LoVo (cell line): ENCODE results near the gene COL1A1.

Source experiments
- DNase-seq: peaks from one replicate; pipeline ENCODE4 v3.0.0-alpha.2; 2016; ENCODE audit warnings: low spot score

The COL1A1 gene

DNA sequence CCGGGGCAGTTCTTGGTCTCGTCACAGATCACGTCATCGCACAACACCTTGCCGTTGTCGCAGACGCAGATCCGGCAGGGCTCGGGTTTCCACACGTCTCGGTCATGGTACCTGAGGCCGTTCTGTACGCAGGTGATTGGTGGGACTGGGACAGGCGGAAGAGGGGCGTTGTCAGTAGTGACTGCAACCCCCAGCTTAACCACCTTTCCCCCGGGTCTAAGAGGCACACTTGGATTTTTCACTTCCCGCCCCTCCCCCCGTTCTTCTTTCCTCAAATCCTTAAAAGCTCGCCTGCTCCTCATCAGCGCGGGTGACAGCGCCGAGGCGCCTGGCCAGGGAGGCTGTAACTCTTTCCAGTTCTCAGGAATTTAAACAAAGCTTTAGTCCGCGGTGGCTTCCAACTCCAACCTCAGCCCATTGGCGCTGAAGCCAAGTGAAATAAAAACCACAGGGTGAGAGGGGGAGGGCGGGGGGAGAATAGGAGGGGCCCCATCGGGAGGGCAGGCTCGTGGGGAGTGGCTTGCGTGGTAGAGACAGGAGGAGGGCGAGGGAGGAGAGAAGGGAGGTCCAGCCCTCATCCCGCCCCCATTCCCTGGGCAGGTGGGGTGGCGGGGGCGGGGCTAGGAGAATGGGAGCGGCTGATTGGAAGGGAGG is 1.5 kb downstream of the COL1A1 start:
- peak; percentile 80 for DNase-seq

DNA sequence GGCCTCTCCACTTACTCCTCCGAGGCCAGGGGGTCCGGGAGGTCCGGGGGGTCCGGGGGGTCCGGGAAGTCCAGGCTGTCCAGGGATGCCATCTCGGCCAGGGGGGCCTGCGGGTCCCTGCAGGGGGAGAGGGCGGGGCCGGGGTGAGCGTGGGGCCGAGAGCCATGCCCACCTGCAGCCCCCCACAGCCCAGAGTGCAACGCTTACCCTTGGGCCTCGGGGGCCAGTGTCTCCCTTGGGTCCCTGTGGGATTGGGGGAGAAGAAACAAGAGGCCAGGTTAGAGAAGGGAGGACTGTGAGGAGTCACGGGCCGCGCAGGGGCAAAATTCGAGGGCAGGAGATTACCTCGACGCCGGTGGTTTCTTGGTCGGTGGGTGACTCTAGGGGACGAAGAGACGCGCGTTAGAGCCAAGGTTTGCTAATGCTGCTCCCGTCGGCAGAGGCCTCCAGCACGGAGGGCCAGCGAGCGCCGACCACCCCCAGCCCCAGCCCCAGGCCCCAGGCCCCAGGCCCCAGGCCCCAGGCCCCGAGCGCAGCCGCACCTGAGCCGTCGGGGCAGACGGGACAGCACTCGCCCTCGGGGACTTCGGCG is 2.1 kb downstream of the COL1A1 start:
- no peak for DNase-seq

DNA sequence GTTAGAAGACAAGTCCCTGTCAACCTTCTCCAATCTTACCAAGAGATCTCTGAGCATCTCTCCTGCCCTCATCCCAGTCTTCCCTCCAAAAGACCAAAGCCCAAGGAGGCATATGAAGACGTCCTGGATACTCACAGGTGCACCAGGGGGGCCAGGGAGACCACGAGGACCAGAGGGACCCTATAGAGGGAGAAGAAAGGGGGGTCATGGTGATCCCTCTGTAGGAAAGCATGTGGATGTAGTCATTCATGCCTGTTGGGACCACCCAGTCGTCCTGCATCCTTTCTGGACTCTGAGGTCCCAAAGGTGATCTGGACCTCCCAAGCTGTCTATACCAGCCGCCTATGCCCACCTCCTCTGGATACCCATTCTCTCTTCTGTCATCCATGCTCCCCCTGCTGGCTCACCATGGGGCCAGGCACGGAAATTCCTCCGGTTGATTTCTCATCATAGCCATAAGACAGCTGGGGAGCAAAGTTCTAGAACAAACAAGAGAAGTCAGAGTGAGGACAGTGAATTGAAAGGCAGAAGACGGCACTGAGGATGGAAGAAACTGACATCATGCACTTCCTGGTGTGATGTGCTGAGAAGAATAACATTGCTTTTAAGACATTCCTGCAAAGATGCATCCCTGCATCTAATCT is 3.3 kb downstream of the COL1A1 start:
- DNase-seq: peak; percentile 20

DNA sequence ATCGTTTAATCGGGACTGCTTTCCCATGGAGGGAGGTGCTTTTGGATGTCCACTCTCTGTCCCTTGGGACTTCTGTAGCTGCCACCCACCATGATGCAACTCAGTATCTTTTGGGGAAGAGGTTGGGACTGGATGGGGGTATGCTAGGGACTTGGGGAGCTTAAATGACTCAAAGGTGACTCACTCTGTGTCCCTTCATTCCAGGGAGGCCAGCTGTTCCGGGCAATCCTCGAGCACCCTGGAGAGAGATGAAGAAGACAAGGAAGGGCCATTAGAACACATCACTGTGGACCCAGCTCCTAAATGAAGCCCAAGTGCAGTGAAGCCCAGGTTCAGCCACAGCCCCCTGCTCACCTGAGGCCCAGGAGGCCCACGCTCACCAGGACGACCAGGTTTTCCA is 4.6 kb downstream of the COL1A1 start:
- no peak for DNase-seq

DNA sequence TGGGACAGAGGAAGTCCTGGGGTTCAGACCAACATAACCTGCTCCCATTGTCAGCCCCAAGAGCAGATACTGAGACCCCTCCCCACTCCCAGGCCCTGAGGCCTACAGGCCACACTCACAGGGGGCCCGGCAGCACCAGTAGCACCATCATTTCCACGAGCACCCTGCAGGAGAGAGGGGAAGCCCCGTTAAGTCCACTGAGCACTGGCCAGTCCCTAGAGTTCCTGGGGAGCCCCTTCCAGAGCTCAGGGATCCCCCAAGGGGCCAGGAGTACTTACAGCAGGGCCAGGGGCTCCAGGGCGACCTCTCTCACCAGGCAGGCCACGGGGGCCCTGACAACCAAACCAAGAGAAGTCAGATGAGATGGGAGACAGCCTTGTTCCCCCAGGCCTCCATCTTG is 5.4 kb downstream of the COL1A1 start:
- DNase-seq: no peak

DNA sequence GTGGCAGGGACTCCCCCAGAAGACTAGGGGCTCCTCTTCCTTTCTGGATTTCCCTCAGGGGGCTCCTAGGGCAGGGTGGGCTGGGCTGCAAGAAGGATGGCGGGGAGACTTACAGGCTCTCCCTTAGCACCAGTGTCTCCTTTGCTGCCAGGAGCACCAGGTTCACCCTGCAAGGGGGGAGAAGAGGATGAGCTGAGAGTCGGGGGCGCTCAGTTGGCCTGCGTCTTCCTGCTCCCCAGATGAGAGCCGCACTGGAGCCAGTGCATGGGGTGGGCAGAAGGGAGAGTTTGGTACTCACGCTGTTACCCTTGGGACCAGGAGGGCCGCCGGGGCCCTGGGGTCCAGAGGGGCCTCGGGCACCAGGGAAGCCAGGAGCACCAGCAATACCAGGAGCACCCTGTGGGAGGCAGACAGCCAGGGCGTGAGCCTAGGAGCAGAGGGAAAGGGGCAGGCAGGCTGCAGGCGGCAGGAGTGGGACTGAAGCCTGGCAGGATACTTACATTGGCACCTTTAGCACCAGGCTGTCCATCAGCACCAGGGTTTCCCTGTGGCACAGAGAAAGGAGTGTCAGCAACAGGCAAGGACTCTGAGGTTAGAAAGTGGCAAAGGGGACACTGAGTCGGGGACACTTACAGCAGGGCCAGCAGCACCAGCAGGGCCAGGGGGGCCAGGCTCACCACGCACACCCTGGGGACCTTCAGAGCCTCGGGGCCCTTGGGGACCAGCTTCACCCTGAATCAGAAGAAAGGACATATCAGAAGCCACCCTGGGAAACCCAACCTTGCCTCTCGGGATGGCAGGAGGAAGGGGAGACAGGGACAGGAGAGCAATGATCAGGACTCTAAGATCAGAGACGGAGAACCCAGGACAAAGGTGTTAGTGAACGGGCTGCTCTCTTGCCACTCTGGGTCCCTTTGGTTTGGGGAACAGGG is 6.2 kb downstream of the COL1A1 start:
- DNase-seq: no peak

DNA sequence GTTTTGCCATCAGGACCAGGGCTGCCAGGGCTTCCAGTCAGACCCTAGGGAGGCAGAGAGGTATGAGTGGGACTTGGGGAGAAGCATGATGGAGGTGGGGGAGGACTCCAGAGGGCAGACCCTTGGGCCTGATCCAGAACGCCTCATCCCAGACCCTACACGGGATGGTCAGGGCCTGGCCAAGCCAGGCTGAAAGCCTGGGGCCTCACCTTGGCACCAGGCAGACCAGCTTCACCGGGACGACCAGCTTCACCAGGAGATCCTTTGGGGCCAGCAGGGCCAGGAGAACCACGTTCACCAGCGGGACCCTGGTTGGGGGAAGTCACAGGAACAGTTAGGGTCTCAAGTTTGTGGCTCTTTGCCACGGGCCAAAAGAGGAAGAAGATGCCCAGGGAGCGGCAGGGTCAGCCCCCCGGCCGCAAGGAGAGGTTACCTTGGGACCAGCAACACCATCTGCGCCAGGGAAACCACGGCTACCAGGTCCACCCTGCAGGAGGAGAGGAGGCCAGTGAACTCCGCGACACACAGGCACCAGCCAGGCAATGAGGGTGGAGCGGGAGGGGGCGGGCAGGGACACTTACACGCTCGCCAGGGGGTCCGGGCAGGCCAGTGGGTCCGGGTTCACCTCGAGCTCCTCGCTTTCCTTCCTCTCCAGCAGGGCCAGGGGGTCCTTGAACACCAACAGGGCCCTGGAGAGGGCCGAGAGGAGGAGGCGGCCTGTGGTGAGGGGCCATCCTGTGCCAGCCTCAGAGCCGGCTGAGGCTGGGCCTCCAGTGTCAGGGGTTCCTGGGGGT is 7.1 kb downstream of the COL1A1 start:
- DNase-seq: no peak

DNA sequence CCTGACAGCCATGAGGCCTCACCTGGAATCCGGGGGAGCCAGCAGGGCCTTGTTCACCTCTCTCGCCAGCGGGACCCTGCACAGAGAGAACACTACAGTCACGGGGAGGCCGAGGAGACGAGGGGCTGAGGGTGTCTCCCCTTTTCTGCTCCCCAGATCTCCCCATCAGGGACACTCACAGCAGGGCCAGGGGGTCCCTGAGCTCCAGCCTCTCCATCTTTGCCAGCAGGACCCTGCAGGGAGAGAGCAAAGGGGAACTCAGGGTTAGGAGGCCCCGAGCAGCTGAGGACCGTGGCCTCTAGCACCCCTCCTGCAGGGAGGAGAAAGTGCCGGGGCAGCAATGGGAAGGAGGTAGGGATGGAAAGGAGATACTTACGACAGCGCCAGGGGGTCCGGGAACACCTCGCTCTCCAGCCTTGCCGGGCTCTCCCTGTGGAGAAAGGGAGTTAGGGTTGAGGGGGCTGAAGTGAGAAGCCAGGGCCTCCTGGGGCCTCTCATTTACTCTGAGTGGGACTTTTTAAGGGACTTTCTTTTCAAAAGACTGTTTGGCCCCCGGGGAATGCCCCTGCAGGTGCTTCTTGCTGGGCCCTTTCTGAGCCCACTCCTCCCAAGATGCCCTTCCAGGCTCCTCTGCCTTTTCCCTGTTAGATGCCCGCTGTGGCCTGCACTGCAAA is 8.7 kb downstream of the COL1A1 start:
- no peak for DNase-seq

DNA sequence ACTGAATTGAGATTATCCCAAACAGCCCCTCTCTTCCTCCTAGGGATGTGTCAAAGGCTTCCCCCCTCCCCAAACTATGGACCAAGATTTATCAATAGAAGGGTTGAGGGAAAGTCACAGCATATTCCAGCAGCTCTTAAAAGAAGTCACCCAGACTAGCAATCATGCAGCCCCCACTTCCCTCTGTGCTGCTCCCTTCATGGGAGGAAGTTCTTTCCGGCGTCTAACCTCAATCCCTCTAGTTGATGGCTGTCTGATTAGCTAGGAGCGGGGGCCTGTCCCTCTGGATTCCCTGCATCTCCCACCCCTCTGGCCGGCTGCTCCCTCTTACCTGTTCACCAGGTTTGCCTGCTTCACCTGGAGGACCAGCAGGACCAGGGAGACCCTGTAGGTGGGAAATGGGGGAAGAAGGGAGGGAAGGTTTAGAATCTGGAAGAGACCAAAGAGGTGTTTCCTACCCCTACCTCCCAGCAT is 9.2 kb downstream of the COL1A1 start:
- no peak for DNase-seq

DNA sequence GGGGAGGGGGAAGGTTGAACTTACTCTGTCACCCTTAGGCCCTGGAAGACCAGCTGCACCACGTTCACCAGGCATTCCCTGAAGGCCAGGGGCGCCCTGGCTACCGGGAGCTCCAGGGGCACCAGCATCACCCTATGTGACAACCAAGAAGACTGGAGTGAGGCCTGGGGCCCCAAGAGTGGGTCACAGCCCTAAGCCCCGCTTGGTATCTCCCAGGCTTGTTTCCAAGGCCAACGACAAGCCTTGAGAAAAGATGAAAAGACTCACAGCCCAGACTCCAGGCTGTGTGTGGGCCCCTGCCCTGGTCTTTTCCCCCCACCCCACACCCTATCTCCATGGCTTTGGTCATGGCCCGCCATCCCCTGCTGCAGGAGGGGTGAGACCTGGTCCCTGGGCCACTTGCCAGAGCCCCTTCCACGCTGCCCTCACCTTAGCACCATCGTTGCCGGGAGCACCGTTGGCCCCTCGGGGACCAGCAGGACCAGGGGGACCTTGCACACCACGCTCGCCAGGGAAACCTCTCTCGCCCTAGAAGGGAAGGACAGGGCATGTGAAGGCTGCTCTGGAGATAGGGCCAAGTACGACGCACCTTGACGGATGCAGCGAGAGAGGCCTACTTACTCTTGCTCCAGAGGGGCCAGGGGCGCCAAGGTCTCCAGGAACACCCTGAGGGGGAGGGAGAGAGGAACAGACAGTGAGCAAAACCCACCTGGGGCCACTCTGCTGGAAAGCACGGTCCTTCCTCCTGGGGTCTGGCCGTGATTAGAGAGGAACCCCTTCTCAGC is 9.9 kb downstream of the COL1A1 start:
- no peak for DNase-seq

DNA sequence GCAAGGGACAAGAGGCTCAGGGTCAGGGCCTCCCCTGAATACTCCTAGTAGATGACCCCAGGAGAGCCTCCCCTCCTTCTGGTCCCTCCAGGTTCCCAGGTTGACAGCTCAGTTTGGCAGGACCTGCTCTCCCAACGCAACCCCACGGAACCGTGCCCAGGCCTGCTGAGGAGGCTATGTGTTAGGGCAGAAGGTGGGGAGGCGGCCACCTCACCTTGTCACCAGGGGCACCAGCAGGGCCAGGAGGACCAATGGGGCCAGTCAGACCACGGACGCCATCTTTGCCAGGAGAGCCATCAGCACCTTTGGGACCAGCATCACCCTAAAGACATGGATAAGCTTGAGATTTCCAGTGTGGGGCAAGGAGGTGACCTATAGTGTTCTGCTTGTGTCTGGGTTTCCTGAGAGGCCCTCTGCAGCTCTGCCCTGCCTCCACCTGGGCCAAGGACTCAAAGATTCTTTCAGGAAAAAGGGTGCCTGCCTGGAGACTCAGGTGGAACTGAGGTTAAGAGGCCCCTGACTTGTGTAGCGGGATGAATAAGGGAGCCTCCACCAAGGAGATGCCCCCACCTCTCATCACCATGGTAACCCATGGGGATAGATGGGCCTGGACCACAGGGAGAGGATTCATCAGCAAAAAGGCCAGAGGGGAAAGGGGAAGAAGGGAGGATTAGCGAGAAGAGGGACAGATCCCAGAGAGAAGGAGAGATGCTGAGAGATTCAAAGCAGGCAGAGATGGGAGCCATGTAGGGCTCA is 10.7 kb downstream of the COL1A1 start:
- DNase-seq: no peak

DNA sequence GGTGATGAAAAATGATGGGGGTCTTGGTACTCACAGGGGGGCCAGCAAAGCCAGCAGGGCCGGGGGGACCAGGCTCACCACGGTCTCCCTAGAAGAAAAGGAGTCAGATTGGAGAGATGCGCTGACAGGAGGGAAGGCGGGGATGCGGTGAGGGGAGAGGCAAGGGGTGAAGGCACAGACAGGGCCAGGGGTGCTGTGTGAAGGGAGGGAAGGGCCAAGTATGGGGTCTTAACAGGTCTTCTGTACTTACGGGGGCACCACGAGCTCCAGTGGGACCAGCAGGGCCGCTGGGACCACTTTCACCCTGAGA is 11.2 kb downstream of the COL1A1 start:
- DNase-seq: no peak

DNA sequence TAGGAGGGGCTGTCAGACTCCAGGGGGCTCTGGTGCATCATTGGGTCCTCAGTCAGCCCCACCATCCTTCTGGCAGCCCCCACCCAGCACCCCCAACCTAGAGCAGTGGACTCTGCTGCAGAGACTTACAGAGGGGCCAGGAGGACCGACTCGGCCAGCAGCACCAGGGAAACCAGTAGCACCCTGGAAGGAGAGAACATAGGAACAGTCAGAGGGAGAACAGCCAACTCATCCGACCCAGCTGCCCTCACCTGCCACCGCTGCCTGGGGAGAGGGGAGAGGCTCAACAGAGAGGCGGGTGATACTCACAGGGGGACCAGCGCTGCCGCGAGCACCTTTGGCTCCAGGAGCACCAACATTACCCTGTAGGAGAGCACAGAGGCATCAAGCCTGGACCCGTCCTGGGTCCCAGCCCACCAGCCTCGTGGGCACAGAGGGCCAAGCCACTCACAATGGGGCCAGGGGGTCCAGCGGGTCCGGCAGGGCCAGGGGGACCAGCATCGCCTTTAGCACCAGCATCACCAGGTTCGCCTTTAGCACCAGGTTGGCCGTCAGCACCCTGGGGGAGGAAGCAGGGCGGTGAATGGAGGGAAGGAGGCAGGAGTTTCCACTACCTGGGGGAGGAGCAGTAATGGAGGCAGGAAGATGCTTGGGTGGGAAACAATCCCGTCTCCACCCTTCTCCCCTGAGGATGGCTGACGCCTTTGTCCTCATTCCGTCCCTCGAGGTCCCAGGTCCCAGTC is 11.7 kb downstream of the COL1A1 start:
- no peak for DNase-seq

DNA sequence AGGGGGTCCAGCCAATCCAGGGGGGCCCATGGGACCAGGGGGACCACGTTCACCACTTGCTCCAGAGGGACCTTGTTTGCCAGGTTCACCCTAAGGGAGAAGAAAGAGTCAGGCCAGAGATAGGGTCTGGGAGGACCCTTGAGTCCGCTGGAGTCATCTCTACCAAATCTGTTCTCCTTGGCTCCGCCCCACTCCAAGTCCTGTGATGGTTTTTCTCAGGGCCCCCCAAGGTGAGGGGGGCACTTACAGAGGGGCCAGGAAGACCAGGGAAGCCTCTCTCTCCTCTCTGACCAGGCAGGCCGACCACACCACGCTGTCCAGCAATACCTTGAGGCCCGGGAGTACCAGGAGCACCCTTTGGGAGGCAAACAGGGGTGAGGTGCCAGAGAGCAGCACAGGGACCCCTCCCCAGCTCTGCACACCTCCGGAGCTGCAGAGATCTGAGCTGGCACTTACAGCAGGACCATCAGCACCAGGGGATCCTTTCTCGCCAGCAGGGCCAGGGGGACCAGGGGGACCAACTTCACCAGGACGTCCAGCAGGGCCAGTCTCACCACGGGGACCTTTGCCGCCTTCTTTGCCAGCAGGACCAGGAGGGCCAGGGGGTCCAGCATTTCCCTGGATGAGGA is 12.4 kb downstream of the COL1A1 start:
- no peak for DNase-seq

DNA sequence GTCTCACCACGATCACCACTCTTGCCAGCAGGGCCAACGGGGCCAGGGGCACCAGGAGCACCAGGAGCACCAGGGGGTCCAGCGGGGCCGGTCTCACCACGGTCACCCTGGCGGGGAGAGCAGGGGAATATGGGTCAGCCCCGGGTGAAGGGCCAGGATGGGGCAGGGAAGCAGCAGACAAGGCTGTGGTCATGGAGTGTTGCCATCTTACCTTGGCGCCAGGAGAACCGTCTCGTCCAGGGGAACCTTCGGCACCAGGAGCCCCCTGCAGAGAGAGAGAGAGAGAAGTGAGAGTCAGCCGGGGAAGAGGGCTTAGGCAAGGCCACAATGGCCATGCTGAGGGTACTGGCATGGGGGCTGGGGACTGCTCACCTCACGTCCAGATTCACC is 12.9 kb downstream of the COL1A1 start:
- DNase-seq: no peak

DNA sequence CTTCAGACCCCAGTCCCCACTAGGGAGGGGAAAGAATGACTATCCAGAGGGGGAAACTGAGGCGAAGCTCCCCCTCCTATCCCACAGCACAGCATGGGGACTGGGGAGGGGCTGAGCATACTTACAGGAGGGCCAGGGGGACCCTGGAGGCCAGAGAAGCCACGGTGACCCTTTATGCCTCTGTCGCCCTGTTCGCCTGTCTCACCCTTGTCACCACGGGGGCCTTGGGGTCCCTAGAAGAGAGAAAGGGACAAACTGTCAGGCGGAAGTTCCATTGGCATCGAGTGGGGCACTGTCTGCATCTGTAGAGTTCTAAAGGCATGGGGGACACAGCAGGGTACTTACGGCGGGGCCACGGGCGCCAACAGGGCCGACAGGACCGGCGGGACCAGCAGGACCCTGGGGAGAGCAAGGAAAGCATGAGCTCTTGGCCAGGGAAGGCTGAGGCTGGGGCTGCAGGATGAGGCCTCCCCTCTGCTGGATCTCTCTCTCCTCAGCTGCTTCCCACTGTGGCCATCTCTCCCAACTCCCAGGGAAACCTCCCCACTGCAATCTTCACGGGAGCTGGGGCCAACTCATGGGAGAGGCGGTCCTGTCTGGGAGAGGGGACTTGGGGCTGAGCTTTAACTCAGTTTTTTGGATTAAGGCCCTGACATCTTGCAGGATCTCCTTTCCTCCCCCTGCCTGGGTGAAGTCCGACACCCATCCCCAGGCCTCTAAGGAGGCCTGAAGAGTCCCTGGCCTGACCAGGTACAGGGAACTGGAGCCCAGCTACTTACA is 13.5 kb downstream of the COL1A1 start:
- no peak for DNase-seq

DNA sequence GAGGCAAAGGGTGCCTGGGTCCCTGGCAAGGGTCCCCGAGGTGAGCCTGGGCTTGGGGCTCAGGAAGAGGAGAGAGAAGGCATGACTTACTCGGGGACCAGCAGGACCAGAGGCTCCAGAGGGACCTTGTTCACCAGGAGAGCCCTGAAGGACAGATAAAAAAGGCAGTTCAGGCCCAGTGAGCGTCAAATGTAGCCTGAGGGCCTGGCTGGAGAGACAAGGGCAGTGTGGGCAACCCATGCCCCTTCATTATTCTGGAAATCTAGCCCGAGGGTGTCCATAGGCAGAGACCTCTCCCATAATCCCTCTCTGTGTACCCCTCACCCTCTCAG is 14.1 kb downstream of the COL1A1 start:
- no peak for DNase-seq
